Erythroblast (primary cell): Measurements from ENCODE around the gene SLC25A34.

Experiments
- GATA1 ChIP-seq: IDR thresholded peaks from 2 replicates; pipeline ENCODE4 v1.6.1; 2011; ENCODE audit warnings: low read depth, mild to moderate bottlenecking, control low read depth, low read length, moderate library complexity
- POLR2A ChIP-seq: IDR thresholded peaks from 2 replicates; pipeline ENCODE4 v1.6.1; 2011; ENCODE audit warnings: mild to moderate bottlenecking, low read length

- TF ChIP-seq POLR2A (no peak), GATA1 (no peak)
Measured at GRCh38 chr1:15749399-15750291, 13.6 kb downstream of the SLC25A34 start.
